Subcutaneous abdominal adipose tissue (tissue), 5 donors: ENCODE measurements around the gene LCE1A.

Experiments used
- H3K27ac ChIP-seq: one replicate; pipeline ENCODE4 v1.7.0; 2013; ENCODE audit warnings: low read depth, mild to moderate bottlenecking, inconsistent platforms, low read length, moderate library complexity
- H3K27me3 ChIP-seq, 5 donors: one replicate each; pipeline ENCODE4 v1.7.0; 2013; ENCODE audit warnings: low read length in 5 of 5, inconsistent platforms in 1 of 5; ENCODE audit not compliant: control insufficient read depth in 5 of 5, insufficient read depth in 4 of 5
- H3K36me3 ChIP-seq, 5 donors: one replicate each; pipeline ENCODE4 v1.7.0; 2013; ENCODE audit warnings: low read length in 5 of 5; ENCODE audit not compliant: control insufficient read depth in 5 of 5, insufficient read depth in 5 of 5
- H3K4me1 ChIP-seq, 5 donors: one replicate each; pipeline ENCODE4 v1.7.0; 2013; ENCODE audit warnings: low read length in 5 of 5, mild to moderate bottlenecking in 3 of 5, moderate library complexity in 1 of 5; ENCODE audit not compliant: control insufficient read depth in 5 of 5, insufficient read depth in 5 of 5
- H3K4me3 ChIP-seq, 5 donors: one replicate each; pipeline ENCODE4 v1.7.0; 2013; ENCODE audit warnings: low read length in 5 of 5, low read depth in 1 of 5
- H3K9ac ChIP-seq, 5 donors: one replicate each; pipeline ENCODE4 v1.7.0; 2013; ENCODE audit warnings: low read length in 5 of 5, mild to moderate bottlenecking in 4 of 5, moderate library complexity in 3 of 5
- H3K9me3 ChIP-seq, 5 donors: one replicate each; pipeline ENCODE4 v1.7.0; 2013; ENCODE audit warnings: low read length in 5 of 5; ENCODE audit not compliant: control insufficient read depth in 5 of 5
- donor health status: healthy.
- donor health status: healthy.
- donor health status: healthy.
- donor health status: healthy.
- donor health status: healthy.

LCE1A gene

GRCh38 chr1:152827173-152827572, at the start of gene LCE1A:
Gene LCE1A, plus strand, starts transcription at chr1:152827473. Its CDS starts 0 bp downstream, at chr1:152827473.
- H3K36me3 ChIP-seq = no peaks in the 10 kb centered on the region
- H3K27me3 ChIP-seq = peaks cover 0 to 4% (median 0%) of the 10 kb centered on the region in 5 donors
- no peaks in the 10 kb centered on the region for H3K4me1 ChIP-seq
- no peak within 1 kb of the TSS for H3K4me3 ChIP-seq
- peaks cover 0 to 3% (median 0%) of the 10 kb centered on the region in 5 donors for H3K9me3 ChIP-seq
- no peak within 1 kb of the TSS for H3K9ac ChIP-seq
- no peak within 1 kb of the TSS for H3K27ac ChIP-seq

- no peaks in the 10 kb centered on the region for H3K4me1 ChIP-seq
- H3K9ac ChIP-seq = no peak overlapping the region
- peaks cover 0 to 3% (median 0%) of the 10 kb centered on the region in 5 donors for H3K9me3 ChIP-seq
- H3K27me3 ChIP-seq = peaks cover 0 to 8% (median 0%) of the 10 kb centered on the region in 5 donors
- H3K4me3 ChIP-seq = no peak overlapping the region
- no peaks in the 10 kb centered on the region for H3K36me3 ChIP-seq
- no peak overlapping the region for H3K27ac ChIP-seq
Measured at GRCh38 chr1:152777510-152778137, 49.6 kb upstream of the LCE1A start.

GRCh38 chr1:152783095-152783494, 44.2 kb upstream of the LCE1A start:
- H3K27me3 ChIP-seq = peaks cover 0 to 12% (median 4%) of the 10 kb centered on the region in 5 donors
- no peak overlapping the region for H3K9ac ChIP-seq
- H3K9me3 ChIP-seq = no peaks in the 10 kb centered on the region
- H3K27ac ChIP-seq = no peak overlapping the region
- no peaks in the 10 kb centered on the region for H3K4me1 ChIP-seq
- H3K36me3 ChIP-seq = no peaks in the 10 kb centered on the region
- no peak overlapping the region for H3K4me3 ChIP-seq

- H3K4me3 ChIP-seq = no peak within 1 kb of the TSS
- no peak within 1 kb of the TSS for H3K27ac ChIP-seq
- H3K4me1 ChIP-seq = no peaks in the 10 kb centered on the region
- peaks cover 0 to 12% (median 4%) of the 10 kb centered on the region in 5 donors for H3K27me3 ChIP-seq
- H3K36me3 ChIP-seq = no peaks in the 10 kb centered on the region
- no peak within 1 kb of the TSS for H3K9ac ChIP-seq
- no peaks in the 10 kb centered on the region for H3K9me3 ChIP-seq
Measured at GRCh38 chr1:152786077-152786476, 41.2 kb upstream of the LCE1A start, which contains the start of gene LCE1E. Gene LCE1E, plus strand, starts transcription at chr1:152786257. Its CDS starts 1,043 bp downstream, at chr1:152787300.

GRCh38 chr1:152795686-152796085, 31.6 kb upstream of the LCE1A start:
- Histone ChIP-seq H3K27me3 (peaks cover 0 to 8% (median 0%) of the 10 kb centered on the region in 5 donors), H3K9ac (no peak overlapping the region), H3K4me1 (no peaks in the 10 kb centered on the region), H3K36me3 (no peaks in the 10 kb centered on the region), H3K27ac (no peak overlapping the region), H3K4me3 (no peak overlapping the region), H3K9me3 (no peaks in the 10 kb centered on the region)

GRCh38 chr1:152796421-152796820, 30.9 kb upstream of the LCE1A start, which contains the start of gene LCE1D:
Gene LCE1D, plus strand, starts transcription at chr1:152796721. Its CDS starts 1,074 bp downstream, at chr1:152797795.
- H3K9ac ChIP-seq = no peak within 1 kb of the TSS
- H3K27me3 ChIP-seq = peaks cover 0 to 8% (median 0%) of the 10 kb centered on the region in 5 donors
- H3K36me3 ChIP-seq = no peaks in the 10 kb centered on the region
- no peak within 1 kb of the TSS for H3K27ac ChIP-seq
- H3K9me3 ChIP-seq = no peaks in the 10 kb centered on the region
- H3K4me1 ChIP-seq = no peaks in the 10 kb centered on the region
- no peak within 1 kb of the TSS for H3K4me3 ChIP-seq

GRCh38 chr1:152801333-152801732, 25.9 kb upstream of the LCE1A start:
- Histone ChIP-seq H3K36me3 (no peaks in the 10 kb centered on the region), H3K9ac (no peak overlapping the region), H3K4me1 (no peaks in the 10 kb centered on the region), H3K9me3 (no peaks in the 10 kb centered on the region), H3K4me3 (no peak overlapping the region), H3K27me3 (peaks cover 0 to 7% (median 0%) of the 10 kb centered on the region in 5 donors), H3K27ac (no peak overlapping the region)

- Histone ChIP-seq H3K27ac (no peak within 1 kb of the TSS), H3K4me1 (no peaks in the 10 kb centered on the region), H3K4me3 (no peak within 1 kb of the TSS), H3K9ac (no peak within 1 kb of the TSS), H3K27me3 (no peaks in the 10 kb centered on the region), H3K36me3 (no peaks in the 10 kb centered on the region), H3K9me3 (no peaks in the 10 kb centered on the region)
Measured at GRCh38 chr1:152806576-152806975, 20.7 kb upstream of the LCE1A start, which contains the start of gene LCE1C. Gene LCE1C, minus strand, starts transcription at chr1:152806651. Its CDS starts 1,173 bp downstream, at chr1:152805478.

GRCh38 chr1:152811050-152811449, 16.2 kb upstream of the LCE1A start:
- no peaks in the 10 kb centered on the region for H3K4me1 ChIP-seq
- no peaks in the 10 kb centered on the region for H3K27me3 ChIP-seq
- no peak overlapping the region for H3K27ac ChIP-seq
- no peak overlapping the region for H3K4me3 ChIP-seq
- no peaks in the 10 kb centered on the region for H3K36me3 ChIP-seq
- no peak overlapping the region for H3K9ac ChIP-seq
- H3K9me3 ChIP-seq = no peaks in the 10 kb centered on the region

- H3K36me3 ChIP-seq = no peaks in the 10 kb centered on the region
Measured at GRCh38 chr1:152811671-152812070, 15.6 kb upstream of the LCE1A start, which contains the start of gene LCE1B. Gene LCE1B, plus strand, starts transcription at chr1:152811971. Its CDS starts 476 bp downstream, at chr1:152812447.

More at GRCh38 chr1:152811671-152812070, 15.6 kb upstream of the LCE1A start, which contains the start of gene LCE1B:
- Histone ChIP-seq H3K4me1 (no peaks in the 10 kb centered on the region), H3K27me3 (no peaks in the 10 kb centered on the region), H3K9ac (no peak within 1 kb of the TSS), H3K27ac (no peak within 1 kb of the TSS), H3K4me3 (no peak within 1 kb of the TSS), H3K9me3 (no peaks in the 10 kb centered on the region)
